H1 (cell line): ENCODE results near the gene IPO11. TPM values are rescaled to one million over a fixed set of nuclear protein-coding genes. Genes with fewer than 3 reads are reported as not detected.

Experiments used
- CTCF ChIA-PET: fragments of 300-600 bp; sonication (Branson Sonifier 250); formaldehyde crosslinking; loops from one replicate; lab custom pipeline; 2021; ENCODE audit not compliant: partially characterized antibody; lab: Charles Lee
- POLR2A ChIA-PET: fragments of 300-600 bp; sonication (Branson Sonifier 250); formaldehyde crosslinking; loops from one replicate; lab custom pipeline; 2021; ENCODE audit warnings: inconsistent platforms; ENCODE audit not compliant: partially characterized antibody; lab: Charles Lee
- DNase-seq, 2 experiments: peaks; one replicate each; pipeline versions ENCODE4 v3.0.0 to v3.0.0-alpha.2; 2010 to 2022; ENCODE audit warnings: low spot score in 2 of 2, low read depth in 1 of 2, mixed read lengths in 1 of 2
- FAIRE-seq: peaks from 2 replicates; lab custom pipeline; 2011; peaks lifted over from hg19 to GRCh38; lab: Jason Lieb, UNC
- H2AFZ ChIP-seq: 2 replicates; pipeline ENCODE4 v1.8.1; 2012; ENCODE audit warnings: low read length, inconsistent platforms
- H2AK5ac ChIP-seq: 2 replicates; pipeline ENCODE4 v1.6.1; 2013; ENCODE audit warnings: low read depth, low read length
- H2BK120ac ChIP-seq: replicated peaks from 2 replicates; pipeline ENCODE3; 2013; ENCODE audit warnings: low read depth, low read length, inconsistent platforms
- H2BK12ac ChIP-seq: 2 replicates; pipeline ENCODE4 v1.6.1; 2013; ENCODE audit warnings: low read depth, low read length
- H2BK15ac ChIP-seq: 2 replicates; pipeline ENCODE4 v1.6.1; 2013; ENCODE audit warnings: low read length
- H2BK20ac ChIP-seq: 2 replicates; pipeline ENCODE4 v1.6.1; 2013; ENCODE audit warnings: low read length
- H2BK5ac ChIP-seq: 2 replicates; pipeline ENCODE4 v1.6.1; 2013; ENCODE audit warnings: low read depth, low read length
- H3K14ac ChIP-seq: 2 replicates; pipeline ENCODE4 v1.6.1; 2013; ENCODE audit warnings: inconsistent platforms; ENCODE audit not compliant: insufficient read length
- H3K18ac ChIP-seq: 2 replicates; pipeline ENCODE4 v1.6.1; 2013; ENCODE audit warnings: low read length; ENCODE audit errors: extremely low read depth
- H3K23ac ChIP-seq: 2 replicates; pipeline ENCODE4 v1.6.1; 2013; ENCODE audit warnings: inconsistent platforms; ENCODE audit not compliant: insufficient read length
- H3K23me2 ChIP-seq: 2 replicates; pipeline ENCODE4 v1.6.1; 2013; ENCODE audit warnings: low read depth, low read length
- H3K27ac ChIP-seq: 2 replicates; pipeline ENCODE4 v1.6.1; 2011; ENCODE audit warnings: low read depth, low read length, inconsistent platforms
- H3K27me3 ChIP-seq, 4 experiments: replicated peaks in 1 of 4; 1 replicate in 1 of 4; 2 replicates in 3 of 4; pipeline versions ENCODE4 v1.6.1 to v1.8.1; 2011 to 2013; ENCODE audit warnings: low read length in 3 of 4, mild to moderate bottlenecking in 3 of 4, inconsistent platforms in 2 of 4, mixed read lengths in 2 of 4, moderate library complexity in 1 of 4; ENCODE audit not compliant: control insufficient read depth in 3 of 4, insufficient read depth in 3 of 4; ENCODE audit errors: extremely low read depth in 1 of 4
- H3K36me3 ChIP-seq, 4 experiments: 2 replicates each; pipeline versions ENCODE4 v1.6.1 to v1.8.1; 2011 to 2013; ENCODE audit warnings: mild to moderate bottlenecking in 4 of 4, low read length in 3 of 4, moderate library complexity in 2 of 4, control low read depth in 1 of 4, inconsistent platforms in 1 of 4; ENCODE audit not compliant: insufficient read depth in 4 of 4, control insufficient read depth in 2 of 4
- H3K4ac ChIP-seq: replicated peaks from 2 replicates; pipeline ENCODE3; 2013; ENCODE audit warnings: low read length, low read depth, mixed read lengths, inconsistent platforms; ENCODE audit not compliant: insufficient read length
- H3K4me1 ChIP-seq, 4 experiments: replicated peaks in 1 of 4; 1 replicate in 1 of 4; 2 replicates in 3 of 4; pipeline versions ENCODE4 v1.6.1 to v1.8.1; 2011 to 2013; ENCODE audit warnings: low read length in 3 of 4, inconsistent platforms in 2 of 4, mixed read lengths in 1 of 4; ENCODE audit not compliant: insufficient read depth in 4 of 4, control insufficient read depth in 3 of 4
- H3K4me2 ChIP-seq, 2 experiments: 2 replicates each; pipeline versions ENCODE4 v1.6.1 to v1.8.1; 2011 to 2013; ENCODE audit warnings: low read depth in 2 of 2, low read length in 2 of 2, control low read depth in 1 of 2, inconsistent platforms in 1 of 2, mild to moderate bottlenecking in 1 of 2; ENCODE audit not compliant: insufficient read depth in 1 of 2
- H3K4me3 ChIP-seq, 4 experiments: fragments of 200-600, 300-600 bp in 1 of 4; sonication (generic), shearing (Covaris generic), sonication (Bioruptor Twin) in 1 of 4; 2 replicates each; pipeline versions ENCODE4 v1.5.1 to v1.8.1; 2011 to 2016; ENCODE audit warnings: low read length in 4 of 4, low read depth in 3 of 4, control low read depth in 2 of 4, inconsistent platforms in 2 of 4, mild to moderate bottlenecking in 2 of 4, mixed read lengths in 1 of 4, moderate library complexity in 1 of 4; ENCODE audit not compliant: insufficient read depth in 2 of 4; ENCODE audit errors: extremely low read depth in 1 of 4
- H3K56ac ChIP-seq: replicated peaks from 2 replicates; pipeline ENCODE3; 2013; ENCODE audit warnings: low read depth, mild to moderate bottlenecking, mixed read lengths, low read length, inconsistent platforms; ENCODE audit not compliant: insufficient read length
- H3K79me1 ChIP-seq: 2 replicates; pipeline ENCODE4 v1.6.1; 2013; ENCODE audit warnings: low read depth, low read length, control low read depth
- H3K79me2 ChIP-seq, 2 experiments: 2 replicates each; pipeline versions ENCODE4 v1.6.1 to v1.8.1; 2012 to 2013; ENCODE audit warnings: low read length in 2 of 2, mild to moderate bottlenecking in 2 of 2, inconsistent platforms in 1 of 2; ENCODE audit not compliant: insufficient read depth in 2 of 2, control insufficient read depth in 1 of 2
- H3K9ac ChIP-seq, 4 experiments: replicated peaks in 1 of 4; 1 replicate in 1 of 4; 2 replicates in 3 of 4; pipeline versions ENCODE4 v1.6.1 to v1.8.1; 2011 to 2013; ENCODE audit warnings: low read depth in 3 of 4, low read length in 3 of 4, control low read depth in 2 of 4, mild to moderate bottlenecking in 2 of 4, moderate library complexity in 2 of 4, inconsistent platforms in 1 of 4; ENCODE audit errors: extremely low read depth in 1 of 4
- H3K9me3 ChIP-seq, 2 experiments: 2 replicates each; pipeline versions ENCODE4 v1.6.1 to v1.8.1; 2012 to 2013; ENCODE audit warnings: mild to moderate bottlenecking in 2 of 2, moderate library complexity in 2 of 2, control low read depth in 1 of 2, inconsistent platforms in 1 of 2, low read depth in 1 of 2, low read length in 1 of 2, mixed read lengths in 1 of 2; ENCODE audit not compliant: insufficient read depth in 2 of 2
- H4K20me1 ChIP-seq, 2 experiments: replicated peaks in 1 of 2; 2 replicates each; pipeline versions ENCODE3 to v1.8.1; 2011 to 2013; ENCODE audit warnings: inconsistent platforms in 2 of 2, low read length in 2 of 2, mild to moderate bottlenecking in 1 of 2; ENCODE audit not compliant: insufficient read depth in 2 of 2, control insufficient read depth in 1 of 2
- H4K5ac ChIP-seq: 2 replicates; pipeline ENCODE4 v1.6.1; 2013; ENCODE audit warnings: low read length, low read depth, mixed read lengths, inconsistent platforms; ENCODE audit not compliant: insufficient read length
- H4K8ac ChIP-seq: 2 replicates; pipeline ENCODE4 v1.8.0; 2013; ENCODE audit warnings: mild to moderate bottlenecking, moderate library complexity, low read length, inconsistent platforms; ENCODE audit not compliant: insufficient read depth; ENCODE audit errors: extremely low read depth
- H4K91ac ChIP-seq: replicated peaks from 2 replicates; pipeline ENCODE3; 2013; ENCODE audit warnings: low read length, mixed read lengths, inconsistent platforms; ENCODE audit not compliant: insufficient read length
- CBX8 ChIP-seq: fragments of 300-800, 300-1000 bp; sonication (generic); IDR thresholded peaks from 2 replicates; pipeline ENCODE4 v1.7.1; 2016; ENCODE audit warnings: low read depth, low read length, borderline replicate concordance
- CTBP2 ChIP-seq: IDR thresholded peaks from 2 replicates; pipeline ENCODE4 v1.7.0; 2011; ENCODE audit warnings: borderline replicate concordance, mild to moderate bottlenecking, moderate library complexity, mixed read lengths, low read length; ENCODE audit not compliant: insufficient read depth, insufficient read length
- EGR1 ChIP-seq: IDR thresholded peaks from 2 replicates; pipeline ENCODE4 v1.6.1; 2011; ENCODE audit warnings: low read depth, low read length, borderline replicate concordance
- EP300 ChIP-seq, 2 experiments: IDR thresholded peaks; 1 replicate in 1 of 2; 2 replicates in 1 of 2; pipeline ENCODE4 v1.6.1; 2011 to 2012; ENCODE audit warnings: low read depth in 2 of 2, low read length in 2 of 2, mild to moderate bottlenecking in 2 of 2, borderline replicate concordance in 1 of 2, inconsistent platforms in 1 of 2, moderate library complexity in 1 of 2
- FOSL1 ChIP-seq: IDR thresholded peaks from 2 replicates; pipeline ENCODE4 v1.6.1; 2011; ENCODE audit warnings: mild to moderate bottlenecking, low read depth, low read length, moderate library complexity; ENCODE audit not compliant: insufficient read depth
- GABPA ChIP-seq: IDR thresholded peaks from 2 replicates; pipeline ENCODE4 v1.6.1; 2011; ENCODE audit warnings: mild to moderate bottlenecking, low read length, moderate library complexity, borderline replicate concordance; ENCODE audit not compliant: insufficient read depth
- HDAC2 ChIP-seq, 2 experiments: fragments of 300-600 bp in 1 of 2; sonication (generic) in 1 of 2; IDR thresholded peaks; 2 replicates each; pipeline ENCODE4 v1.6.1; 2011 to 2012; ENCODE audit warnings: low read depth in 2 of 2, low read length in 2 of 2, mild to moderate bottlenecking in 2 of 2, moderate library complexity in 2 of 2, borderline replicate concordance in 1 of 2, inconsistent platforms in 1 of 2
- JUN ChIP-seq: IDR thresholded peaks from 2 replicates; pipeline ENCODE4 v1.6.1; 2011; ENCODE audit warnings: low read depth, mild to moderate bottlenecking, improper control_type of control experiment, low read length
- KDM4A ChIP-seq: IDR thresholded peaks from one replicate; pipeline ENCODE4 v1.7.1; 2012; ENCODE audit warnings: low read depth, mild to moderate bottlenecking, moderate library complexity, low read length, inconsistent platforms; ENCODE audit not compliant: severe bottlenecking
- SP4 ChIP-seq: IDR thresholded peaks from 2 replicates; pipeline ENCODE4 v1.6.1; 2012; ENCODE audit warnings: low read length, inconsistent platforms
- TBP ChIP-seq: IDR thresholded peaks from 2 replicates; pipeline ENCODE4 v1.6.1; 2011; ENCODE audit warnings: low read depth, low read length, improper control_type of control experiment
- ZNF274 ChIP-seq: IDR thresholded peaks from 2 replicates; pipeline ENCODE4 v1.7.0; 2012; ENCODE audit warnings: low read length, borderline replicate concordance; ENCODE audit errors: extremely low read depth
- WGBS, 2 experiments: shearing (Covaris generic) in 1 of 2; methylation state at CpG; one replicate each; pipeline versions ENCODE4 v1.1.6 to v1.1.7; 2013 to 2015; ENCODE audit warnings: low lambda C conversion rate in 2 of 2, mixed read lengths in 2 of 2, inconsistent platforms in 1 of 2, low coverage in 1 of 2, missing lambda C conversion rate in 1 of 2; ENCODE audit not compliant: insufficient replicate concordance in 2 of 2, insufficient coverage in 1 of 2, insufficient read length in 1 of 2; ENCODE audit errors: extremely low coverage in 1 of 2, missing lambda C conversion rate in 1 of 2; 5-methylcytosine and 5-hydroxymethylcytosine counted together
- polyA plus RNA-seq, 7 experiments: library from polyadenylated mRNA; depleted of rRNA in 3 of 7; stranded (reverse) in 5 of 7; unstranded in 2 of 7; fragments of >200 nt in 5 of 7; fragments of 200-250 nt in 2 of 7; gene quantifications; 1 replicate in 5 of 7; 2 replicates in 1 of 7; 4 replicates in 1 of 7; pipeline versions ENCODE4 v1.2.1 to v1.2.3, GENCODE V29; 2011 to 2013; ENCODE audit warnings: missing spikeins in 2 of 7, mixed read lengths in 2 of 7
- total RNA-seq: library from RNA; stranded (reverse); fragmentation: NEBNext Ultra II Directional; extraction: Animal tissue kit (Norgen Biotek cat#: 25700); gene quantifications from 2 replicates; pipeline ENCODE4 v1.2.1, GENCODE V29; 2021

Gene IPO11
- total and polyA plus RNA-seq, 2 of the 8 experiments (the other 6 are each of a cell fraction or from before 2014, with no cell fraction given), result 23.6 to 64.4 TPM

DNA sequence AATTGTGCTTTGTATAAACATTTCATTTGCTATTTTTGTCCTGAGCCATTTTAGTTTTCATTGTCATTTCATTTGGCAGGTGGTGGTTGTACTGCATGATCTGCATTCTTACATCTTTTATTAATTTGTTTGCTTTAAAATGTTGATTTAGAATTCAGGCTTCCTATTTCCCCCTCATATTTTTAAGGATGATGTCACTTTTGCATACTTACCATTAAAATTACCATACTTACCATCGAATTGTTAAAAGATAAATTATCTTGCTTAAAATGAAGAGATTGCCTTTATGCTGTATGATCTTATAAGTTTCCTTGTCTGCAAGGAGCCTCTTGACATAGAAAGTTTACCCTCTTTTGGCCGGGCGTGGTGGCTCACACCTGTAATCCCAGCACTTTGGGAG, 40.0 kb upstream of the IPO11 start:
- Histone ChIP-seq H4K5ac (no peak overlapping the region), H3K79me1 (no peaks in the 10 kb centered on the region), H3K4me2 (no peak overlapping the region), H3K18ac (no peak overlapping the region), H3K79me2 (no peaks in the 10 kb centered on the region), H2AFZ (no peak overlapping the region), H3K9ac (no peak overlapping the region), H3K4ac (no peak overlapping the region), H3K56ac (no peak overlapping the region), H2BK5ac (no peak overlapping the region), H4K8ac (no peak overlapping the region), H3K27me3 (no peaks in the 10 kb centered on the region), H2BK20ac (no peak overlapping the region), H3K36me3 (peaks cover 2 to 39% (median 22%) of the 10 kb centered on the region in 4 experiments; a peak in 6 of 8 replicates), H3K27ac (no peak overlapping the region), H3K23me2 (no peaks in the 10 kb centered on the region), H3K4me3 (no peak overlapping the region), H3K14ac (no peak overlapping the region), H2BK12ac (no peak overlapping the region), H3K4me1 (no peaks in the 10 kb centered on the region), H2BK15ac (no peak overlapping the region), H2BK120ac (no peak overlapping the region), H4K20me1 (no peaks in the 10 kb centered on the region), H2AK5ac (no peak overlapping the region), H3K9me3 (no peaks in the 10 kb centered on the region), H3K23ac (no peak overlapping the region), H4K91ac (no peak overlapping the region)
- FAIRE-seq (no peak), DNase-seq (no peak)
- POLR2A ChIA-PET, result no interaction called here
- CTCF ChIA-PET, result no interaction called here
- TF ChIP-seq GABPA, result no peak
- TF ChIP-seq TBP, result no peak
- TF ChIP-seq ZNF274, result no peak
- TF ChIP-seq CTBP2, result no peak
- TF ChIP-seq HDAC2 (IDR thresholded peaks at IDR 0.05; ENCODE audit: borderline replicate concordance in 1 of 2, low read depth in 2 of 2, low read length in 2 of 2), result no peak
- TF ChIP-seq JUN, result no peak
- TF ChIP-seq CBX8, result no peak
- TF ChIP-seq FOSL1, result no peak
- TF ChIP-seq EP300 (IDR thresholded peaks at IDR 0.05; ENCODE audit: borderline replicate concordance in 1 of 2, low read depth in 2 of 2, low read length in 2 of 2), result no peak
- no peak for TF ChIP-seq SP4
- no peak for TF ChIP-seq KDM4A
- TF ChIP-seq EGR1, result no peak
- WGBS, 2 experiments, result 94% methylated on average over 3 of the region's 3 CpGs; no CpG with 5 or more reads in 1 of the 2 experiments
